ENCODE results near the gene TTR.

GRCh38 chr18:31631526-31631925 is 39.8 kb downstream of the TTR start:
- TF ChIP-seq CTCF (conservative IDR thresholded peaks at IDR 0.05) (no peak), ZFX (IDR thresholded peaks at IDR 0.05) (no peak)
